NCI-H345 treated with DMSO at 0.1 percent for 48 hours (cell line): ENCODE results near the gene BRD3.

Experiments
- DNase-seq: peaks from one replicate; lab custom pipeline; 2025; ENCODE audit not compliant: unreplicated experiment; lab: John Stamatoyannopoulos, UW

BRD3 gene

DNA sequence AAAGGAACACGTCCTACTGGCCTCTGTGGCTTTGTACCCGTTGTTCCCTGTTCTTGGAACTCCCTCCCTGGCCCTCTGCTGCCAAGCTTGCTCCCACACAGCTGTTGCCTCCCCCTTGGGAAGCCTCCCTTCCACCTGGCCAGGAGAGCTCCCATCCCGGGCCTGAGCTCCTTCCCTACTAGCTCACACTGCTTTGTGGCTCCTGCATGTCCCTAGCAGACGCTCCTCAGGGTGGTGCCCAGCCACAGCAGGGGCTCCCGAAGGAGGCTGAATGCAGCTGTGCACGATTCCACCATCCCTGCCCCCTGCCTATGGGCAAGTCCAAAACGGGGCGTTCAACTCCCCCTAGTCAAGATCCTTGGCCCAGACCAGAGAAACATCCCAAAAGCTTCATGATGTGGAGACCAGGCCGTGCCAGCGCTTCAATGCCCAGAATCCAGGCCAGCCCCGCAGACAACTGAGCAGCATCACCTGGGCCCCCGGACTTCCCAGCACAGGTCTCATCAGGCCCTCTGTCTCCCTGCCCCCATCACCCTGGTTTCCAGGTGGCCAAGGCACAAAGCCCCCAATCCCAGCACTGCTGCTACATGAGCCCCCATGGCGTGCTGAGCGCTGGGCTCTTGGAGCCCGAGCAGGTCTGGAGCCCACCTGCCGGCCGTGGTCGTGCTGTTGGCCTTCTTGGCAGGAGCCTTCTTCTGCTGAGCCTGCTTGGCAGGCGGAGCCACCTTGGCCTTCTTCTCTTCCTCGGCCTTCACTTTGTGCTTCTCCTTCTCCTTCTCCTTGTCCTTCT, 28.2 kb downstream of the BRD3 start:
- no peak for DNase-seq

- no peak for DNase-seq
These were observed 30.2 kb downstream of the BRD3 start for GRCh38 chr9:134037641-134038040.

DNA sequence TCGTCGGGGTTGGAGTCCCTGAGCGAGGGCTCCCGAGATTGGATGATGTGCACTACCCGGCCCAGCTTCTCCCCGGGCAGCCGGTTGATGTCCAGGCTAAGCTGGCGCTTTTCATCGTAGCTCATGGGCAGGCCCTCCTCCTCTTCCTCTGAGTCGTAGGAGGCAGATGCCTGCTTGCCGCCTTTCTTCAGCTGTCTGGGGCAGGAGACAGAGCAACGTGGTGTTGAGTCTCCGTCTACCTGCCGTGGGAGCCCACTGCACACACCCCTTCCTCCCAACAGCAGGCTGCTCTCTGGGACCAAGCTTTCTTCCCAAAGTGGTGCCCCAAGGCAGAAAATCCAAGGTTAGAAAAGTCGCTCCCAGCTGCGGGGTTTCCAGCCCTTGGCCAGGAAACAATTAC, 31.7 kb downstream of the BRD3 start:
- no peak for DNase-seq

DNA sequence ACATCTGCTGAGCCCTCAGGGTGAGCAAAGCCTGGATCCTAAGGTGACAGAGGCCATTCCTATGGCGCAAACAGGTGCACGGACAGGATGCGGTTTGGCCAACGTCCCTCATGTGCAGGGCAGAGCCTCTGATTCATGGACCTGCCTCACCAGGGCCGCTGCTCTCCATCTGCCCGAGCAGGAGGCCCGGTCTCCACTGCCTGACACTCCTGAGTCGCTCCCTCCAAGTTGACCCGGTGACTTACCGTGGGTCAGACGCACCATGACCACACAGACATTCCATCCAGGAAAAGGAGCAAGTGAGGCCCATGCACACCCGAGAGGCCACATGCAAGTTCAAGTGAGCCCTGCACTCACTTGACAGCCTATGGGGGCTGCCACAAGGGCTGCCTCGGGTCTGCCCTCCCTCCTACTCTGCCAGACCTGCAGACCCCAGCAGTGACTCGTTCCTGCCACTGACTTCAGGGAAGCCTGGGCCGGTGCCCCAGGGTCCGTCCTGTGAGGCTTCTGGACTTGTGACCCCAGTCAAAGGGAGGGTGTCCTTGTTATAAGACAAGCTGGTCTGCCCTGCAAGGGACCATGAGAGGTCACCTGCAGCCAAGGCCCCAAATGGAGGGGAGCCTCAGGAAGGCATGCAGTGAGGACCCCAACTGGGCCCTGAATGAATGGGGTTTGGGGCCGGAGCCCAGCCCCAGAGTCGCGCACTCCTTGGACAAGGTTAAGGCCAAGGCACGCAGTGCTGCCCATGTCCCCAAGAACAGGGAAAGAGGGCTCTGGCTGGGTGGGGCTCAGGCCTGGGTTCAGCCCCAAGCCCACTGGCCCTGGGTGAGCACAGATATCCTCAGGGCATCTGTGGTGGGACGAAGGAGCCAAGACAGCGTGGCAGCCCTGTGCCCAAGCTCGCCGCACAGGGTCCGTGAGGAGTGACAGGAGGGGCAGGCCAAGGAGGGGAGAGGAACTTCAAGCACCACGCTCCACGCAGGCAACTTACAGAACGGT, 32.5 kb downstream of the BRD3 start:
- DNase-seq, result no peak

DNA sequence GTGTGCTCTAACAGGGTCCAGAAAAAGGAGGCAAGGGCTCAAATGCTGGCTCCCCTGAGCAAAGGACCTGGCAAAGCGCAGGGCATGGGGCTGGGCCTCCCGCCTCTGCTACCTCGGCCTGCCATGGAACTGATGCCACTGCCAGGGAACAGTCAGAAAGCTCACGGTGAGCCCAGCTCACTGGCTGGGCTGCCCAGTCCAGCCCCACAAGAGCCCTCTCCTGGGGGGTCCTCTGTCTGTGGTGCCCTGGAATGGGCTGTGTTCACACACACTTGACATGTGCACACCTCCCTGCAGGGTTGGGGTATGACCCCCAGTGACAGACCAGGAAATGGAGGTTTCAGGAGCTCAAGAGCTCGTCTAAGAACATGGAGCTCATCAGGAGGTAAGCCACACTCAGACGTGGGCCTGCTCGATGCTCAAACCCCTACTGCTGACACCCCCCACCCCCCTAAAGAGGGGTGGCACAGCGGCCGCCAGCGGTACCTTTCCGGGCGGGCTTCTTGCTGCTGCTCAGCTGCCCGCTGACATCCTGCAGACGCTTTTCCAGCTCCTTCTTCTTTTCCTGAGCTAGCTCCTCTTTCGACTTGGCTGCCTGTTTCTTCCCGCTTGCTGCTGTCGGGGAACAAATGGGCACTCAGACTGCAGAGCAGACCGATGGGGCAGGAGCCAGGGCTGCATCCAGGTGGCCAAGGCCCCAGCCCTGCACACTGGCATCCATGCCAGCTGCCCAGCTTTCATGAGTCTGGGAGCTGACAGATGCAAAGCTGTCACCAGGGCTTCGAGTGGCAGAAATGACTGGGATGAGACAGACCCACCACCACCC, 33.4 kb downstream of the BRD3 start:
- no peak for DNase-seq

DNA sequence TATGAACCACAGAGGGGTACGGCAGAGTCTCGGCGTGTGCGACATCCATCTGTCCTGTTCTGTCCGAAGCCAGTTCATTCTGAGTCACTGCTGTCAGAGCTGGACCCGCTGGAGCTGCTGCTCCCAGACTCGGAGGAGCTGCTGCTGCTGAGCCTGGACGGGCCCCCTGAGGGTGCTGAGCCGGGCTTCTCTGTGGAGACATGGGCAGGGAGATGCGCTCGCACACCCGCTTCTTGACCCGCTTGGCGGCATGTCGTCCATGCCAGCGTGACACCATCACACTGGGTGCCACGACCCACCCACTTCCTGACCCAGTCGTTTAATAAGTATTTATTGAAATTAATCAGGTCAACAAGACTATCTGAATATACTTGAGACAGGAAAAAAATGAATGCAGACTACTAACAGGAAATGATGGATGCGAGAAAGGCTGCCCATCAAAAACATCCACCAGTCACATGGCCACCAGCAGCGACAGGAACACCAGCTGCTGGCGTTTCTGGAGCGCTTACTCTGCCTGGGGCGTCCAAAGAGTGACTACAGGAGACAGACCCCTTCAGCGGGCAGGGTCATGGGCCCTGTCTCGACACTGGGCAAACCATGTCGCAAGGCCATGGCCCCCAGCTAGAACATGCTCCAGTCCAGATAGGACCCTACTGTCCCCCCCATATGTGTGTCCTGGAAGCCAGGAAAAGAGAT, 34.2 kb downstream of the BRD3 start:
- DNase-seq, result no peak

DNA sequence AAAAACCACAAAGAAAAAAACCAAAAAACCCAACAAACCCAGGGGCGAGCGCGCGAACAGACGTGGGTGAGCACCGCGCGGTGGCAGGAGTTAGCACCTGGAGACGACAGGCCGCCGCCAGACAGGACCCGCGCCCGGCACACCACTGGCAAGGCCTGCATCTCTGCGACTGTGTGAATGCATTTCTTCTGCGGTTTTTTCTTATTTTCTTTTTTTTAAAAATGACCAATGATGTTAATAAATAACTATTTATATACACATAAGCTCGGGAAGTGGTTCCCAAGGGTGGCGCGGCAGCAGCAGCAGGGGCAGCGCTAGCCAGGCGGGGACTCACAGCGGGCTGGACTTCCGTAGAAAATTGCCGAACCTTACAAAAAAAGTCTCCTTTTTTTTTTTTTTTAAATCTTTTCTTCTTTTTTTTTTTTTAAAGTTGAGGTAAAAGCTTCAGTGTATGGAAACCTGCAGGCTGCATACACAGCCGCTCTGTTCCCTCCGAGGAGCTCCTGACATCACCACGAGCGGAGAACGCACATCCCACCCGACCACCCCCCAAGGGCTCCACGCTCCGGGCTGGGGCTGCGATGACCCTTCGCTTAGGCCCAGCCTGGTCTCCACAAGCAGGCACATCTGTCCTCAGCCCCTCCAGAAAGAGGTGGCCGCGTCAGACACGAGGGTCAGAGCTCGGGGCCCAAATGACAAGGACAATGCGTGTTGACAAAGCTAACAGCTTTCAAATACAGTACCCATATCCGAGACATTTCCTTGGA, 35.2 kb downstream of the BRD3 start:
- no peak for DNase-seq

DNA sequence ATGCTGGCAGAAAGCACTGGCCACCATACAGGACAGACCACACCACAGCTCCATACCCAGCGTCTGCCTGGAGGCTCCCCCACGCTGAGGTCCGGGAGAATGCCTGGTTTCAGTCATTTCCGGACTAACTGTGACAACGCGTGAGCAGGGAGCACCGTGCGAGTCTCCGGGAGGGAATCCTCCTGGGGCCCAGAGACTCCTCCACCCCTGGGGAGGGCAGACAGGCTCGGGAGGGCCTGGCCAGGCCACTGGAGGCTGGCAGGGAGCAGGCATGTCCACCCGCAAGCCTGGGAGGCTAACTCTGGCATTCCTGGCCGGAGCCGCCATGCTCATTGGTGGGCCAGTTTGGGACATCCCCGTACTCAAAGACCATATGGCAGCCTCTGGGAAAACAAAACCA, 36.0 kb downstream of the BRD3 start:
- no peak for DNase-seq

- DNase-seq, result no peak
These were observed 36.9 kb downstream of the BRD3 start for GRCh38 chr9:134030821-134031470.

DNA sequence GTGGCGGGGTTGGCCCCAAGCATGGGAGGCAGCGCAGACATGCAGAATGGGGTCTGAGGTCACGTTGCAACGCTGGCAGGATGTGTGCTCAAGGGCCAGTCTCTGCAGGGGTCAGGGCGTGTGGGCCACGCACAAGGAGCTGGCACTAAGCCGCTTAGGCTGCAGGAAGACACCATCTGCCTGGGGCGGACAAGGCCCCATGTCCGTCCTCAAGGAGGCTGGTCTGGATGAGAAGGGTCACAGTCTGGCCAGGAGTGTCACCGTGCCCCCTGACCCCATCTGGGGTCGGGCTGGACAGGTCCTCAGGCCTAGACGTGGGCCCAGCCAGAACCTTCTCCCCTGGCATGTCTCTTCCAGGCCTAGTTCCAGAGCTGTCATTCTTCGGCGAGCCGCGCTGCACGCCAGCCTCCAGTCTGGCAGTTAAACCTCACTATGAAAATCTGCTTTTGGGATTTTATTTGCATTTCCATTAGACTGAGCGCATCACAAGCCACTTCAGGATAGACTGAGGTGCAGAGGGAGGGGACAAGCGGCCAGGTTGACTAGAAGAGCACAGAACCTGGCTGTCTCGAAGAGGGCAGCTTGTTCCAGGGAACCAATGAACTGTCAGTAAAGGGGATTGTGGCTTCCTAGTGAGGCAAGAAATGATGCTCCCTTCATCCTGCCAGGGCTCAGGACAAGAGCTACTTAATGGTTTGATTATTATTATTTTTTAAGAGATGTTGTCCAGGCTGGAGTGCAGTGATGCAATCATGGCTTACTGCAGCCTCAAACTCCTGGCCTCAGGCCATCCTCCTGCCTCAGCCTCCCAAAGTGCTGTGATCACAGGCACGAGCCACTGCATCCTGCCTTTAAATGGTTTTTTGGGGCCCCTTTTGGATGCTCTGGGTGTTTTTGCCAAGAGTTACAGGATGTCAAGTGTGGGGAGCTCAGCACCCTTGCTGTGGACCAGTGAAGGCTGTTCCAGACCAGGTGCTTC, 38.3 kb downstream of the BRD3 start:
- no peak for DNase-seq

- DNase-seq, result no peak
These were observed 39.1 kb downstream of the BRD3 start for GRCh38 chr9:134028575-134029247.

DNA sequence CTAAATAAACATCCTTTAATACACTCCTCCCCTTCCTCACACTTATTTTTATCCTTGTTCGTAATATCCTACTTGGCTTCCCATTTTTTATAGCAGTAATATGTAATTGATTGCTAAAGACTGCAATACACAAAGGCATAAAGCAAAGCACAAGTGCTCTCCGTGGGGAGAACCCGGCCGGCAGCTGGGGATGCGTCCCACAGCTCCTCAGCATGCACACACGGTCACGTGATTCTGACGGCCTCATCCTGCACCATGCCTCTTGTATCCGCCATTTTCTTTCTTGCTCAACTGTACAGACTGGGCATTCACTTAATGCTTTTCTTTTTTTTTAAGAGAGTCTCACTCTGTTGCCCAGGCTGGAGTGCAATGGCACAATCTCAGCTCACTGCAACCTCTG, 39.8 kb downstream of the BRD3 start:
- no peak for DNase-seq

DNA sequence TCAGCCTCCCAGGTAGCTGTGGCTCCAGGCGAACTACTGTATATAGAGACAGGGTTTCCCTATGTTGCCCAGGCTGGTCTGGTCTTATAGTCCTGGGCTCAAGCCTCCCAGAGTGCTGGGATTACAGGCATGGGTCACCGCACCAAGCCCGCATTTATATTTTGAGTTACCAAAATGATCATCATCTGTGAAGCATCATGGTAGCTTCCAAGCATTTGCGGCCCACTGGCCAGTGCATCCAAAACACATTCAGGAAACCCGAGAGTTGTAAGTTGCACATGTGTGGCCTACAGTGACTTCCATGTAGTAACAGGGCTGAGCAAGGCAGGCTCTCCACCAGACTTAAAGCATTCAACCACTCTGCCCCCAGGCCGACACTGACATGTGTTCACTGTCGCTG, 40.3 kb downstream of the BRD3 start:
- DNase-seq, result no peak

GRCh38 chr9:134026981-134027380, 40.8 kb downstream of the BRD3 start:
- no peak for DNase-seq

GRCh38 chr9:134026581-134026980, 41.2 kb downstream of the BRD3 start:
- no peak for DNase-seq

DNA sequence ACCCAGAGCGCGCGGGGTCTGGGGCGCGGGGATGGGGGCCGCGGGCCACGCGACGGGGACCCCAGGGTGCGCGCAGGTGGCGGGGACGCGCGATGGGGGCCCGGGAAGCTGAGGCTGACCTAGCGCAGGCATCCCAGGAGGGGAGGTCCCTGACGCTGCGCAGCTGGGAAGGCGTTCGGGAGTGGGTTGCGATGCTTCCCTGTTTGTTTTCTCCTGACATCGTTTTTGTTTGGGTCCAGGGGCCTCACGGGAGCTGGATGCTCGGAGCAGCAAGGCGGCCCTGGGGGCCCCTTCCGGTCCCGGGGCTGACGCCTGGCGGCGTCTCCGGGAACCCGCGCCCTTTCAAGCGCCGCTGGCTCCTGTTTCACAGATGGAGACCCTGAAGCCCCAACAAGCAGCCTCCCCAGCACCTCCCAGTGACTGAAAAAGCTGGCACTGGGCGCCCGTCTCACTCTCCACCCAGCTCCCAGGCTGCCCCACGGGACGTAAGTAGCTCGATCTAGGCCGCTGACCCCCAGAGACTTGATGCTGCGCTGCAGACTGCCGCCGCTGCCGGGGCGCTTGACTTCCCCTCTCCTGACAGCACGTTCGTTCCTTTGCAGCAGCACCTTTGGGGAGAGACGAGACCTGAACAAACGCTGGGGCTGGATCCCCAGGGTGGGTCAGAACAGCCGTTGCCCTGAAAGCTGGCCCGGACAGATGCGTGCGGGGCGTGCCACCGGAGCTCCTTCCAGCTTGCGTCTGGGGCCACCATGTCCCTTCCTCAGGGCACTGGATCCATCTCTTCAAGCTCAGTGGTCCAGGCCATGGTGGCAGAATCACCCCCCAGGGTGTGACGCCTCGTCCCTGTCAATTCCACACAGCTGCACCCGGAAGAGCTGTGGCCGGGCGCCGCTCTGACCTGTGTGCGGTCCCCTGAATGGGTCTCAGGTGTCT, 42.0 kb downstream of the BRD3 start:
- DNase-seq, result peak; percentile 29
